Medulla oblongata (tissue), 1 donor: Measurements from ENCODE around the gene SCGB3A1.

Experiments used
- DNase-seq: peaks from one replicate; pipeline ENCODE4 v3.0.0-alpha.2; 2015; ENCODE audit errors: extremely low spot score

The SCGB3A1 gene

DNA sequence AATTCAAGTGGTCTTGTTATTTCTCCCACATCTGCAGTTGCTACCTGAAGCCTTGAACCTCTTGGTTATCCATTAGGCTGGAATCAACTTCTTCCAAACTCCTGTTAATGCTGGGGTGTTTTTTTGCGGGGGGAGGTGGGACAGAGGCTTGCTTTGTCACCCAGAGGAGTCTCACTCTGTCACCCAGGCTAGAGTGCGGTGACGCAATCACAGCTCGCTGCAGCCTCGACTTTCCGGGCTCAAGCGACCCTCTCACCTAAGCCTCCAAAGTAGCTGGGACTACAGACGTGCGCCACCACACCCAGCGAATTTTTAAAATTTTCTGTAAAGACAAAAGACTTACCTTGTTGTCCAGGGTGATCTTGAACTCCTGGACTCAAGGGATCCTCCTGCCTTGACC, 4.4 kb downstream of the SCGB3A1 start:
- no peak for DNase-seq

DNA sequence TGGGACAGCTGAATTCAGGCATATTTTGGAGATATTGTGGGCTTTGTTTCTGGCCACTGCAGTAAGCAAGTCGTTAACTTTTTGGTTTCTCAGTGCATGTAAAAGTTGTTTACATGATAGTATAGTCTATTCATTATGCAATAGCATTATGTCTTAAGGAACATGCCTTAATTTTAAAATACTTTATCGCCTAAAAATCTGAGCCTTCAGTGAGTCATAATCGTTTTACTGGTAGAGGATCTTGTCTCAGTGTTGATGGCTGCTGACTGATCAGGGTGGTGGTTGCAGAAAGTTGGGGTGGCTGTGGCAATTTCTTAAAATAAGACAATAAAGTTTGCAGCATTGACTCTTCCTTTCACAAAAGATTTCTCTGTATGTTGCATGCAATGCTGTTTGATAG, 5.1 kb downstream of the SCGB3A1 start:
- DNase-seq = no peak

DNA sequence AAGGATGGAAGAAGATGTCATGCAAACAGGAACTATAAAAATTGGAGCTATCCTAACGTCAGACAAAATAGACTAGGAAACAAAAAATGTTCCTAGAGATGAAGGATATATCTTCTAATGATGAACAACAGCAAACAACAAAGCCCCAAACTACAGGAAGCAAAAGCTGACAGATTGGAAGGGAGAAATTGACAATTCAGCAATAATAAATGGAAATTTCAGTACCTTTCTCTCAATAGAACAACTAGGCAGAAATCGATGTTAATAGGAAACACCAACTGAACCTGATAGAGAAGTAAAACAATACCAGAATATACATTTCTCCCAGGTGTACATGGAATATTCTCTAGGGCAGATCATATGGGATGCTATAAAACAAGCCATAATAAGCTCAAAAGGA, 7.6 kb downstream of the SCGB3A1 start:
- DNase-seq = no peak

DNA sequence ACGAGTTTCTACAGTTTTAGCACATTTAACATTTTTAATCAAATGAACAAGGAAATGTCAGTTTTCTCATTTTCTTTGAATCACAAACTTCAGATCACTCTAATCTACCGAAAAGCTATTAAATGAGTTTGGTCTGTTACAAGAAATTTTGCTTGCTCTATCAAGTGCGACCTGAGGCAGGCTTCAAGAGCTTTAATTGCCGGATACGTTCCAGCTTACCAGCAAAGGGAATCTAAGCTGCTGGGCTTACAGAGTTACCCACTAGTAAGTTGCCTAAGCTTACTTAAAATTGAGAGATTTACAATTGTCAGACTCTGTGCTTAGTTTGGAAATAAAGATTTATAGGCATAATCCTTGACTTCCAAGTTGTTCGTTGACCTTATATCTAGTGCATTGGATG, 10.6 kb downstream of the SCGB3A1 start:
- DNase-seq = no peak

DNA sequence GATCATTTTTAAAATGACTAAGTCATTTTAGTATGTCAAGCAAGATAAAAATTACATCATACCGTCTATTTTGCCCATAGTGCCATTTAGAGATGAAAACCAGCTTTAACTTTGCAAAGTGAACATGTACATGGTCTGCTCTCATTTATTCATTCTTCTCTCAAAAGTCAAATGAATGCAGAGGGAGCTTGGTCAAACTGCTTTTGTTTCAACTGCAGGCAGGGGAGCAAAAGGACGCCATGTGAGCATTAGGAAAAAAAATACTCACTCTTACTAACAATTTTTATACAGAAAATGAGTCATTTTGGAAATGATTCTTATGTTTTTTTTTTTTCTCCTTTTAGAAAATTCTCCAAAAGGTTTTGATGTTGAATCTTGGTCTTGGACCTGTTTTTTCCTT, 15.7 kb downstream of the SCGB3A1 start:
- DNase-seq = peak; percentile 13

DNA sequence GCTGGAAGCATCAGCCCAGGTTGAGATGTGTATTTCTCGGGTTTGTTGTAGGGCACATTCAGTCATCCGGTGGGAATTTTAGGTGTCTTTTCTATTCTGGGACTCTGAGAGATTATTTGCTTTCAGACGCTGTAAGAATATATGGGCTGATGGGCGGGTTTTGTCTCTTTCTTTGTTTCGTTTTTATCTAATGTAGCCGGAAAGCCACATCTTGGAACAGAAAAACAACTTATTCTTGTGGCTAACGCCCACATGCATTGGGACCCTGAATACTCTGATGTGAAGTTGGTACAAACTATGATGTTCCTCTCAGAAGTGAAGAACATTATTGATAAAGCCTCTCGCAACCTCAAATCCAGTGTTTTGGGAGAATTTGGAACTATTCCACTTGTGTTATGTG, 22.4 kb downstream of the SCGB3A1 start:
- DNase-seq = no peak

DNA sequence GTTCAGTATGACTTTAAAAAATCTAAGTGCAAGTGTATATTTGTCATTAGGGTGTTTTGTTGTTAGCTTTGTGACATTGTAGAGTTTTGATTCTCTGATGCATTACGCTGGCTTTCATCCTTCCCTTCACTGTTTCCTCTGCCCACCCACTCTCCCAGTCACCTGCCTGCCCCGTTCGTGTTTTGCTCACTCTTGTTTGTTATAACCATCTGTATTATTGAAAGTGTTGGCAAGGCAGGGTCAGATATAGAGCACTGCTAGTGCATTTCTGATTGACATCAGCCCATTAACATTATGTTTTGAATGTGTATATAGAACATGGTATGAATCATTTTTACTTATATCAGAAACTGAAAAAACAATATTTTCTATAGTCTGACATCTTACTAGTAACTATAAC, 27.3 kb downstream of the SCGB3A1 start:
- DNase-seq = no peak

DNA sequence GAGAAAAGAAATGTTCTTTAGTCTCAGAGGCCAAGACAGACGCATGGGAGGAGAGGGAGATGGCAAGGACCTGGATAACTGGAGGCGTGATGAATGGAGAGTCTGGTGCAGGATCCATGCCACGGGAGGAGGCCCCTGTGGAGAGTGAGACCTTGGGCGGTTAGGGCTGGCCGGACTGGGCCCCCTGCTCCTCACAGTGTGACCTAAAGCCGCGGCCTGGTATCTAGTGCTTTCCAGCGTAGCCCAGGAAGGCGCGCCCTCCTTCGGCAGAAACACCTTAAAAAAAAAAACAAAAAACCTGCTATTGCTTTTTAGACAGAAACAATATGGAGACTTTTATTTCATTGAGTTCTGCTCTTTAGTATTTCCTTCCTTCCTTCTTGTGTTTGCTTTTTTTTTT, 33.1 kb downstream of the SCGB3A1 start:
- DNase-seq = no peak

DNA sequence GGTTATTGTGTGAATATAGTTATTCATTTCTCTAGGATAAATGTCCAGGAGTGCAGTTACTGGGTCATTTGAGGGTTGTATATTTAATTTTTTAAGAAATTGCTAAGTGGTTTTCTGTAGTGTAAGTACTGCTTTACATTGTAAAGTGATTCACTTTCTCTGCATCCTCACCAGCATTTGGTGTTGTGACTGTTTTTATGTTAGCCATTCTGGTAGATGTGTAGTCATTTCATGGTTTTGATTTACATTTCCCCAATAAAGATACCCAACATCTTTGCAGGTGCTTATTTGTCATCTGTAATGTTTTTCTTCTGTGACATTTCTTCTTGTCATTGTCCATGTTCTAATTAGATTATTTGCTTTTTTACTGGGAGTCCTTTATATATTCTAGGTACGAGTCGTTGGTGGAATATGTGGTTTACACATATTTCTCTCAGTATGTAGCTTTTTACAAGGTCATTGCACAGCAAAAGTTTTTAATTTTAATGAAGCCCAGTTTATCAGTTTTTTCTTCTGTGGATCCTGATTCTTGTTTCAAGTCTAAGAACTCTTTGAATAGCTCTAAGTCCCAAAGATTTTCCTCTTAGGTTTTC, 34.0 kb downstream of the SCGB3A1 start:
- DNase-seq = no peak

DNA sequence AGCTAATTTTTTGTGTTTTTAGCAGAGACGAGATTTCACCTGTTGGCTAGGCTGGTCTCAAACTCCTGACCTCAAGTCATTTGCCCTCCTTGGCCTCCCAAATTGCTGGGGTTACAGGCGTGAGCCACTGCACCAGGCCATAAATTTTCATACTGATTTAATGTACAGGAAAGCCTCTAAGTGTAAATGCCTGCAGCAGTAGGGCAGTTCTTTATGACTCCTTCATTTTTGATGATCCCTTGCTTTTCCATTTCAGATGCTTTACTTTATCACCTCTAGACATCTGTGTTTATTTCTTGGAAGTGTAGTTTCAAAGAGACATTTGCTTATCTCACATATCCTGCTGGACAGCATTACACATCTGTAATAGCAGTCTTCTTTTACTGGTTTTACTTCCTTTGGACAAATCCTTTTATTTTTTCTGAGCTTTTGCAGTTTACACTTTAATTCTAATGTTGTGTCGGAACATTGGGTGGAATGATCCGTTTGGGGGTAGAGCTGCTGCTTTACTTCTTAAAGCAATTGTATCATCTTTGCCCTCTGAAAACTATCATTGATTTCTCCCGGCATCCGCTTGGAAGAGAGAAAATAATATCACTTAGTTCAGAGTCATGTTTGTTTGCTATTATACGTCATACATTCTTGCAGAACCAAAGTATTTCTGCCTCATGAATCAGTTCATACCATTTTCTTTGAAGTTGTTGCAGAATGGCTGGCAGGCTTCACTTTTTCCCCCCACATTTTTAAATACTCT, 36.0 kb downstream of the SCGB3A1 start:
- DNase-seq = no peak

DNA sequence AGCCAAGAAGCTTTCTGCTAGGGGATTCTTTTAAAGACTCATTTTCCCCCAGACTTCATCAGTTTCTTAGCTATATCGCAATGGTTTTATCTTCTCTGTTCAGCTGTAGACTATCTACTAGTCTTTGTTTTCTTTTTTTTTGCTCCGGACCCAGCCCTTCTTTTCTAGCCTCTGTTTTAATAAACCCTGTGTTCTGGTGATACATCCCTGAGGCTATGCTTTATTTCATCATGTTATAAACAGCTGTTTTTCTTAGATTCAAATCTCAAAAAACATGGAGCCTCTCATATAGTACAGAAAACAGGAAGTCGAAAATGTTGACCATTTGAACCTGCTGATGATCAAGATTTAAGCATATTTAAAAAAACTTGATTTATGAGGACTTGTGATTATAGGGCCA, 37.8 kb downstream of the SCGB3A1 start:
- DNase-seq = no peak

DNA sequence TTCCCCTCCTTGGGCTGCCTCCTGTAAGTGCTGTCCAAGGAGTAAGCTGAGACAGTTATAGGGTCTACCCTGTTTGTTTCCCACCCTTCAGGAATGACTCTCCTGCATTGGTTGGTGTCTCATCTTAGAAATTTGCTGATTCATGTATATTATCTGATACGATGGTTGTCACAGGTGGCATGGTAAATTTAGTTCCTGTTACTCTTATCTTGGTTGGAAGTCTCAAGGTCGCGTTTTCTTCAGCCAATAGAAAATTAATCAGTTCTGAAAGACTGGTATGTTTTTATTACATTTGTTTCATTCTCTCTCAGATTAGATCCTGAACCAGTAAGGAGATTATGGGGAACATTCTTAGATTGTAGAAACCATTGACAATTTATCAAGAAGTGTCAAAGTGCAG, 42.7 kb downstream of the SCGB3A1 start:
- DNase-seq = no peak

DNA sequence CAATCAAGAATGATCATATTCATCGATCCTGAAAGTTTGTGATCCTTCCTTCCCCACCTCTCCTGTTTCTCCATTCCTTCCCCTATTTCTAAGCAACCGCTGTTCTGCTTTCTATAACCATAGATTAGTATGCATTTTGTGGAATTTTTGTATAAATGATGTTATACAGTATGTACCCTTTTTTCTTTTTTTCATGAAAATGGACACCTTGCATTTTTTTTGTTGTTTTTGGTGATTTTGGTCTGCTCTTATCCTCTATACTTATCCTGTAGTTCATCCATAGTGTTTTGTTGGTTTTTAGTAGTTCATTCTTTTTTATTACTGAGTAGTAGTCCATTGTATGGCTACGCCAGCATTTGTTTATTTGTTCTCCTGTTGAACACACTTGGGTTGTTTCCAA, 46.1 kb downstream of the SCGB3A1 start:
- DNase-seq = no peak

DNA sequence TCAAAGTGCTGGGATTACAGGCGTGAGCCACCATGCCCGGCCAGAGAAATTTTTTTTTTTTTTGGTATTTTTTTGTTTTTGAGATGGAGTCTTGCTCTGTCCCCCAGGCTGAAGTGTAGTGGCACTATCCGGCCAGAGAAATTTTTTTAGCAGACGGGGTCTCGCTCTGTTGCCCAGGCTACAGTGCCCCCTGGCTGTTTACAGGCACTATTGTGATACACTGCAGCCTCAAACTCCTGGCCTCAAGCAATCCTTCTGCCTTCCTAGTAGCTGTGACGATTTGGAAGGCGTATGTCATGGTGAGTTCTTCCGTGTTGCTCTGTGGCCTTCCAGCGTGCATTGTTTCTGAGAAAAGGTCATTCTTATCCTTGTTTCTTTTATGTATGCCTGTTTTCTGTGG, 49.6 kb downstream of the SCGB3A1 start:
- no peak for DNase-seq
